K562 (cell line): Measurements from ENCODE around the gene GLI1. TPM values are rescaled to one million over a fixed set of nuclear protein-coding genes. Genes with fewer than 3 reads are reported as not detected.

Experiments
- ARID1B ChIP-seq: fragments of 450-650 bp; IDR thresholded peaks from 2 replicates; pipeline ENCODE4 v1.6.1; 2016; ENCODE audit warnings: antibody characterized with exemption, mild to moderate bottlenecking, inconsistent platforms
- ETV1 ChIP-seq: fragments of 450-650 bp; conservative IDR thresholded peaks from 2 replicates; pipeline ENCODE4 v1.6.1; 2016; ENCODE audit warnings: missing genetic modification characterization, control low read depth, low read depth, missing compliant biosample characterization
- FOXP1 ChIP-seq: sonication (generic); formaldehyde crosslinking; IDR thresholded peaks from 2 replicates; pipeline ENCODE4 v1.8.0; 2022; ENCODE audit warnings: mild to moderate bottlenecking, missing genetic modification reagents
- MTF1 ChIP-seq: fragments of 250-450 bp; sonication (Bioruptor Pico); IDR thresholded peaks from 2 replicates; pipeline ENCODE4 v1.9.0; 2021; ENCODE audit warnings: moderate library complexity, mild to moderate bottlenecking, inconsistent platforms, borderline replicate concordance
- NUFIP1 ChIP-seq: fragments of 450-650 bp; IDR thresholded peaks from 2 replicates; pipeline ENCODE4 v1.6.1; 2018; ENCODE audit not compliant: partially characterized antibody
- SIRT6 ChIP-seq: IDR thresholded peaks from one replicate; pipeline ENCODE4 v1.6.1; 2012; ENCODE audit warnings: low read depth, mild to moderate bottlenecking, control low read depth, inconsistent platforms, low read length, moderate library complexity
- polyA plus RNA-seq, 8 experiments: library from polyadenylated mRNA; depleted of rRNA in 4 of 8; stranded (reverse) in 5 of 8; unstranded in 3 of 8; fragments of >200 nt; fragmentation: Nextera tagmentation in 2 of 8; fragmentation: Illumina TruSeq in 1 of 8; extraction: Ambion mirVana in 2 of 8; extraction: Trizol in 1 of 8; gene quantifications; 2 replicates each; pipeline versions ENCODE4 v1.2.1 to v1.2.3, GENCODE V29; 2011 to 2014; ENCODE audit warnings: inconsistent platforms in 1 of 8, missing spikeins in 1 of 8
- total RNA-seq, 7 experiments: library from RNA; depleted of rRNA in 6 of 7; stranded (reverse); fragments of >200 nt in 6 of 7; fragmentation: Illumina TruSeq in 2 of 7; extraction: Trizol in 2 of 7; gene quantifications; 2 replicates each; pipeline versions ENCODE4 v1.2.1 to v1.2.3, GENCODE V29; 2011 to 2021; ENCODE audit warnings: low replicate concordance in 1 of 7
- TF ChIP-seq, protein P1 (sequence below): fragments of 250-450 bp; sonication (Bioruptor Pico); IDR thresholded peaks from 2 replicates; pipeline ENCODE4 v1.5.0; 2022; ENCODE audit warnings: mild to moderate bottlenecking
- TF ChIP-seq, protein P2 (sequence below): sonication (generic); formaldehyde crosslinking; IDR thresholded peaks from 2 replicates; pipeline ENCODE4 v1.9.0; 2022; ENCODE audit warnings: mild to moderate bottlenecking, missing genetic modification reagents

The GLI1 gene
- total and polyA plus RNA-seq, 9 of the 15 experiments (the other 6 are each of a cell fraction or from before 2014, with no cell fraction given), result 0.24 to 3.7 (median 0.61) TPM

DNA sequence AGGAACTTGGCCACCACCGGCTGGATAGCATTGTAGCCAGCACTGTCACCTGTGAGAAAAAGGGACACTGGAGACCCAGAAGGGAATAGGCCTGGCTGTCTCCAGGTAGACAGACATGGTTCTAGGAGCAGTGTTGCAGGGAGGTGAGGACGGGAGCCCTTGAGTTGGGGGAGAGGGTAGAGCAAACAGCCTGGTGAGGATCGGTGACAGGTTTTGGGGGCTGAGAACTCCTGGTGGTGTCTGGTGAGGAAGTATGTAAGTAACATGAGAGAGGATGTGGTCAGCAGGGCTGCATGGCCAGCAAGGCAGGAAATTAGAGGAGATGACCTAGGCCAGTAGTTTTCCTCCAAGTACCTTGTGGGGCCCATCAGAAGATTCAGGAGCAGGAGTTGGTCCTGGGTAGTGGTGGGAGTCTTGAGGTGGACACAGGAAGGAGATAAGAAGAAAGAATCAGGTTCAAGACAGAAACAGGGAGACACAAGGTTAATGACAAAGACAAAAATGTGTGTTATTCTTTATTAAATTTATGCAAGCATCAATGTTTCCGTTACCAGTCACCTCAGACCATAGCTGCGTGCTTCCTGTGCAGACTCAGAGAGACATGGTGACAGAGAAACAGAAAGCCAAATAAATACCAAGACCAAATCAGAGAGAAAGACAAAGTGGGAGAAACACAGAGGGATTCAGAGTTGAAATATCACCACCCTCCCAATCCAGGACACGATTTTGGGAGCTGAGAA lies 20.0 kb downstream of the GLI1 start, which contains the start of gene ARHGAP9 (continued):
- no peak for TF ChIP-seq MTF1 (CRISPR knock-in tag)
- no peak for TF ChIP-seq ARID1B
- TF ChIP-seq ETV1, result no peak
- TF ChIP-seq, protein P1, sequence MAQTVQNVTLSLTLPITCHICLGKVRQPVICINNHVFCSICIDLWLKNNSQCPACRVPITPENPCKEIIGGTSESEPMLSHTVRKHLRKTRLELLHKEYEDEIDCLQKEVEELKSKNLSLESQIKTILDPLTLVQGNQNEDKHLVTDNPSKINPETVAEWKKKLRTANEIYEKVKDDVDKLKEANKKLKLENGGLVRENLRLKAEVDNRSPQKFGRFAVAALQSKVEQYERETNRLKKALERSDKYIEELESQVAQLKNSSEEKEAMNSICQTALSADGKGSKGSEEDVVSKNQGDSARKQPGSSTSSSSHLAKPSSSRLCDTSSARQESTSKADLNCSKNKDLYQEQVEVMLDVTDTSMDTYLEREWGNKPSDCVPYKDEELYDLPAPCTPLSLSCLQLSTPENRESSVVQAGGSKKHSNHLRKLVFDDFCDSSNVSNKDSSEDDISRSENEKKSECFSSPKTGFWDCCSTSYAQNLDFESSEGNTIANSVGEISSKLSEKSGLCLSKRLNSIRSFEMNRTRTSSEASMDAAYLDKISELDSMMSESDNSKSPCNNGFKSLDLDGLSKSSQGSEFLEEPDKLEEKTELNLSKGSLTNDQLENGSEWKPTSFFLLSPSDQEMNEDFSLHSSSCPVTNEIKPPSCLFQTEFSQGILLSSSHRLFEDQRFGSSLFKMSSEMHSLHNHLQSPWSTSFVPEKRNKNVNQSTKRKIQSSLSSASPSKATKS (CRISPR knock-in tag), result no peak
- no peak for TF ChIP-seq SIRT6
- peak; percentile 47; the same call in 1 of the 2 replicates for TF ChIP-seq FOXP1 (CRISPR knock-in tag)
- TF ChIP-seq, protein P2, sequence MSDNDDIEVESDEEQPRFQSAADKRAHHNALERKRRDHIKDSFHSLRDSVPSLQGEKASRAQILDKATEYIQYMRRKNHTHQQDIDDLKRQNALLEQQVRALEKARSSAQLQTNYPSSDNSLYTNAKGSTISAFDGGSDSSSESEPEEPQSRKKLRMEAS (CRISPR knock-in tag), result 0 out of 2 replicates have a peak, but pooled peaks have one; percentile 21
- TF ChIP-seq NUFIP1, result no peak
- TF ChIP-seq, all 486 proteins: peak for 3
